Upper lobe of right lung (tissue), 1 donor: ENCODE measurements around the gene REX1BD. TPM values are rescaled to one million over a fixed set of nuclear protein-coding genes. Genes with fewer than 3 reads are reported as not detected.

ENCODE experiments used
- ATAC-seq: fragments of 200-7000 bp; cut with Tn5 transposase; one replicate; pipeline ENCODE4 v1.9.1; 2020; ENCODE audit warnings: mild to moderate bottlenecking, moderate library complexity
- DNase-seq: peaks from one replicate; pipeline ENCODE4 v3.0.0-alpha.2; 2020
- H3K27ac ChIP-seq: fragments of 200-600 bp; one replicate; pipeline ENCODE4 v1.8.0; 2022
- H3K27me3 ChIP-seq: fragments of 200-600 bp; one replicate; pipeline ENCODE4 v1.8.0; 2022; ENCODE audit warnings: mild to moderate bottlenecking
- H3K36me3 ChIP-seq: fragments of 200-600 bp; one replicate; pipeline ENCODE4 v1.8.0; 2022
- H3K4me1 ChIP-seq: fragments of 200-600 bp; one replicate; pipeline ENCODE4 v1.8.0; 2022
- H3K4me3 ChIP-seq: fragments of 200-600 bp; one replicate; pipeline ENCODE4 v1.8.0; 2022; ENCODE audit warnings: mild to moderate bottlenecking
- H3K9me3 ChIP-seq: fragments of 200-600 bp; one replicate; pipeline ENCODE4 v1.8.0; 2022
- intact Hi-C: fragments of 100-400 bp; cut with DNase I; formaldehyde crosslinking; loops from one replicate; pipeline ENCODE4 v1.11.0; 2022
- total RNA-seq: library from RNA; stranded (reverse); fragmentation: NEBNext Ultra II Directional; extraction: Animal tissue kit (Norgen Biotek cat#: 25700); gene quantifications from one replicate; pipeline ENCODE4 v1.2.1, GENCODE V29; 2021
- TF ChIP-seq, protein P1 (sequence below): fragments of 200-600 bp; IDR thresholded peaks from one replicate; pipeline ENCODE4 v1.8.0; 2022; ENCODE audit warnings: antibody characterized with exemption
- donor health status: DM: no; HTN: yes; CAD: no; lungs with severe emphysema.

The REX1BD gene
- total RNA-seq, 1 donor from 2014 or later = 57.1 TPM

DNA sequence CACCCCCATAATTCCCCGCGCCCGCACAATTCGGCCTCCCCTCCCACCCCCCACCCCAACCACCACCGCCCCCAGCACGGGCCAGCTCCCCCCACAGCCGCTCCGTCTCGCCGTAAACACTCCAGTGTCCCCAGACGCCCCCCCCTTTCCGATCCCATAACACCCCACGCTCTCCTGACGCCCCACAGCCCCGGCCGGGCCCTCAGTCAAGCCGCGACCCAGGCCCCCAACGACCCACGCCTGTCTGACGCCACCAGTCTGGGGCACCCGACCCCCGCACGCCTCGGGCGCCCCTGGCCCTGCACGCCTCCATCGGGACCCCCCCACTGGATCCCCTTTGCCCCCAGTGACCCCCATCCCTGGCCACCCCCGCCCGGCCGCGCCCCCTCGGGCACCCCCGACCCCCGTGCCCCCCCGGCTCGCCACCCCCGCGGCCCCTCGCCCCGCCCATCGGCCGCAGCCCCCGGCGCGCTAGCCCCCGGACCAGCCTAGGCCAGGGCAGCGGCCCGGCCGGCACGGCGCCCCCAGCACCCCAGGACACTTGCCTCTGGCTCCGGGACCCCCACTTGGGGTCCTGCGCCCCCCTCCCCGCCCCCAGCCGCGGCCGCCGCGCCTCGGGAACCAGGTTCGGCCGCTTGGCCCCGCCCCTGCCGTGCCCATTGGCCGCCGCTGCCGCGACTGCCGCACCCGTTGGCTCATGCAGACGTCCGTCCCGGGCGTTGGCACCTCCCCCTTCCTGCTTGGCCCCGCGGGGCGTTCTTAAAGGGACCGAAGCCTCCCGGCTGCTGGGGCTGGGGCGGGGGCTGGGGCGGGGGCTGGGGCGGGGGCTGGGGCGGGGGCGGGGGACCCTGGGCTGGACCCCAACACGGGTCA is 45.4 kb upstream of the REX1BD start, which contains the start of gene FKBP8:
TSS of gene FKBP8 (minus strand) at position 633 of the 873 bp plus-strand sequence. CDS start 1,603 bp downstream, outside the sequence.
- H3K4me3 ChIP-seq = peak within 1 kb of the TSS; percentile 54
- peak; percentile 97 for DNase-seq
- H3K4me1 ChIP-seq = peaks cover 15% of the 10 kb centered on the region
- peaks cover 31% of the 10 kb centered on the region for H3K36me3 ChIP-seq
- intact Hi-C loops = no loop called here
- peak; percentile 98 for ATAC-seq
- no peaks in the 10 kb centered on the region for H3K27me3 ChIP-seq
- TF ChIP-seq, protein P1, sequence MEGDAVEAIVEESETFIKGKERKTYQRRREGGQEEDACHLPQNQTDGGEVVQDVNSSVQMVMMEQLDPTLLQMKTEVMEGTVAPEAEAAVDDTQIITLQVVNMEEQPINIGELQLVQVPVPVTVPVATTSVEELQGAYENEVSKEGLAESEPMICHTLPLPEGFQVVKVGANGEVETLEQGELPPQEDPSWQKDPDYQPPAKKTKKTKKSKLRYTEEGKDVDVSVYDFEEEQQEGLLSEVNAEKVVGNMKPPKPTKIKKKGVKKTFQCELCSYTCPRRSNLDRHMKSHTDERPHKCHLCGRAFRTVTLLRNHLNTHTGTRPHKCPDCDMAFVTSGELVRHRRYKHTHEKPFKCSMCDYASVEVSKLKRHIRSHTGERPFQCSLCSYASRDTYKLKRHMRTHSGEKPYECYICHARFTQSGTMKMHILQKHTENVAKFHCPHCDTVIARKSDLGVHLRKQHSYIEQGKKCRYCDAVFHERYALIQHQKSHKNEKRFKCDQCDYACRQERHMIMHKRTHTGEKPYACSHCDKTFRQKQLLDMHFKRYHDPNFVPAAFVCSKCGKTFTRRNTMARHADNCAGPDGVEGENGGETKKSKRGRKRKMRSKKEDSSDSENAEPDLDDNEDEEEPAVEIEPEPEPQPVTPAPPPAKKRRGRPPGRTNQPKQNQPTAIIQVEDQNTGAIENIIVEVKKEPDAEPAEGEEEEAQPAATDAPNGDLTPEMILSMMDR = no peak
- H3K9me3 ChIP-seq = no peaks in the 10 kb centered on the region
- H3K27ac ChIP-seq = peak within 1 kb of the TSS; percentile 71

DNA sequence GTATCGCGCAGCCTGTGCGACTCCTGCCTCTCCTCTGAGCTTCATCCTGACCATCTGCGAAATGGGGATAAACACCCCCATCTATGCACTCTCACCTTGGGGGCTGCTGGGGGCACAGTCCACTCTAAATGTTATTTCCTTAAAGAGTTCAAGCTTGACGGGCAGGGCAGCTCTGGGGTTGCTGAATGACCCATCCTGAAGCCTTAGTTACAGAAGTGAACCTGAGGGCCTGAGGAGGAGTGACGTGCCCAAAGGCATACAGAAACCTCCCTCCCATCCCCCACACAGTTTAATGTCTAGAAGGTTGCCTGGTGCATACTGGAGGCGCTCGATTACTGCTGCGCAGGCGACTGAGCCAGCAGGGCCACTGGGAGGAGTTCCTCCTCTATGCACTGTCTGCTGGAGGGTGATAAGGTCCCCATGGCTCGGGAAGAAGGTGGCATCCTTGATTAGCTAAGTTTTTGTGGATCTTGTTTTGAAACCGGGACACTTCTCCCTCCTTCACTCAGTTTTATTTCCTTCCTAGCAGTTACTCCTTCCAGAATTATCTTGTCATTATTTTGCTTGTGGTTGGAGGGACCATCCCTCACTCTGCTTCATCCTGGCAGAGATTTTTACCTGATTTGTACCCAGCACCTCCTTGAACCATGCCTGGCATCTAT is 44.7 kb upstream of the REX1BD start:
- ATAC-seq (peak; percentile 78), DNase-seq (peak; percentile 72)
- Histone ChIP-seq H3K9me3 (no peaks in the 10 kb centered on the region), H3K27ac (peak overlapping the region; percentile 71), H3K4me3 (peak overlapping the region; percentile 54), H3K36me3 (peaks cover 26% of the 10 kb centered on the region), H3K27me3 (no peaks in the 10 kb centered on the region), H3K4me1 (peaks cover 15% of the 10 kb centered on the region)
- intact Hi-C loops = no loop called here
- TF ChIP-seq, protein P1 = no peak

DNA sequence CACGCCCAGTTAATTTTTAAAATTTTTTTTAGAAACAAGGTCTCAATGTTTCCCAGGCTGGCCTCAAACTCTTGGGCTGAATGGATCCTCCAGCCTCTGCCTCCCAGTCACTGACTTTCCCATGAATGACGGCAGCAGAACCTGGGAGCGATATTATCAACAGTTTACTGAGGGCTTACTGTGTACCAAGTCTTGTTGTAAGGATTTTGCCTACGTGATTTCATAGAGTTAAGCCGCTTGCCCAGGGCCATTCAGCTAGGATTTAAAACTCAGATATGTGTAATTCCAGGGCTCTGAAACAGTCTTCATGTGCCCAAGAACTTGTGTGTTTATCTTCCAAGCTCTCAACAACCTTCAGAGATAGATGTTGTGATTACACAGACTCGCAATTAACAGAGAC is 37.0 kb upstream of the REX1BD start:
- no peak for DNase-seq
- intact Hi-C loops = no loop called here
- H3K4me1 ChIP-seq = no peaks in the 10 kb centered on the region
- TF ChIP-seq, protein P1 = no peak
- H3K27ac ChIP-seq = no peak overlapping the region
- H3K4me3 ChIP-seq = no peak overlapping the region
- no peaks in the 10 kb centered on the region for H3K9me3 ChIP-seq
- H3K36me3 ChIP-seq = no peaks in the 10 kb centered on the region
- ATAC-seq = no peak
- no peaks in the 10 kb centered on the region for H3K27me3 ChIP-seq

DNA sequence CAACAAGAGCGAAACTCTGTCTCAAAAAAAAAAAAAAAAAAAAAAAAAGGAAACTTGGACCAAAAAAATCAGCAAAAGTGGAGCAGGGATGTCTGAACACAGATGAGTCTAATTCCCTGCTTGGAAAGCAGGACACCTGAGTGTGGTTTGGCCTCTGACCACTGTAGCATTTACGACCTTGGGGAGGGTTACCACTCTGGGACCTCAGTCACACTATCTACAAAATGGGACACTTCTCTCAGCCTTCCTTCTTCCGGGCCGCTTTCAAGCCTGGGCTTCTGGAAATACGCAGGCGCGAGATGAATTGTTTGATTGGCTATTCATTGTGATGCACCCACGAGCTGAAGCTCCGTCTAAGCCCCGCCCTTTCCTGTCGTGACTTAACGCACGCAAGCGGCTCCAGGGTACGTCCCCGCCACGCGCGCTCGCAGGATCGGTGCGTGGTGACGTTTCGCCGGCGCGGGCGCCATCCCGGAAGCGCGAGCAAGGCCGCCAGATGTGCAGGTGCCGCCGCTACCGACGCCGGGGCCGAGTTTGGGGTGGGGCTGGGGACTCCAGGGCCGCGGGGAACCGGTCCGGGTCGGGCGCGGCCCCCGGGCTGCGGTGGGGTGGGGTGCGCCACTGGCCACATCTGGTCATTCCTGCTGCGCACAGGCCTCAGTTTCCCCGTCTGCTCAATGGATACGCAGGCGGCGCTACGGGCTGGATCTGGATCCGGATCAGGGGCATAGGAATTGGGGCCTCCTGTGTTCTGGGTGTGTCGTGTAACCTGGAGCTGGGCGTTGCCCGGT is 31.0 kb upstream of the REX1BD start, which contains the start of gene KXD1:
TSS of gene KXD1 (plus strand) at position 460 of the 791 bp plus-strand sequence. CDS start 4,187 bp downstream, outside the sequence.
- intact Hi-C loops = no loop called here
- DNase-seq = peak; percentile 98
- TF ChIP-seq, protein P1 = no peak
- Histone ChIP-seq H3K27ac (peak within 1 kb of the TSS; percentile 91), H3K4me3 (peak within 1 kb of the TSS; percentile 92), H3K4me1 (peaks cover 5% of the 10 kb centered on the region), H3K27me3 (no peaks in the 10 kb centered on the region), H3K36me3 (peaks cover 10% of the 10 kb centered on the region), H3K9me3 (no peaks in the 10 kb centered on the region)
- peak; percentile 100 for ATAC-seq

DNA sequence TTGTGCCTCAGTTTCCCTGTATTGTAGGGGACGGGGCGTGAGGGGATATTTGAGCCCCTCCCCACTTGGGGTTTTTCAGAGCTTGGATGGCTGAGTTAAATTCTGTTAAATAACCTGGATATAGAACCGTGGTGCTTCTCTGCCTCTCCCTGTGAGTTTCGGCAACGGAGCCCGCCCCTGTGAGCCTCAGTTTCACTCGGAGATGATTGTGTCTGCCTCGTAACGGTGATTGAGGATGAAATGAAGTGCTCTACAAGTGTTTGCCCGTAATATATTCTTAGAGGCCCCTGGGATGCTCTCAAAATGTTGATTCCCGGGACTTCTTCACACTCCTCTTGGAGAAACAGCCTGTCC is 30.4 kb upstream of the REX1BD start:
- Histone ChIP-seq H3K36me3 (peaks cover 15% of the 10 kb centered on the region), H3K4me1 (peaks cover 5% of the 10 kb centered on the region), H3K4me3 (peak overlapping the region; percentile 92), H3K27ac (peak overlapping the region; percentile 91), H3K9me3 (no peaks in the 10 kb centered on the region), H3K27me3 (no peaks in the 10 kb centered on the region)
- DNase-seq (no peak), ATAC-seq (no peak)
- TF ChIP-seq, protein P1 = no peak
- intact Hi-C loops = no loop called here
